HG02610 (cell line): ENCODE results near the gene SOX6.

Source experiments
- ATAC-seq: cut with Tn5 transposase; IDR thresholded peaks from one replicate; pipeline ENCODE4 v1.9.1; 2021; ENCODE audit warnings: mild to moderate bottlenecking, moderate library complexity; ENCODE audit not compliant: unreplicated experiment

SOX6 gene

DNA sequence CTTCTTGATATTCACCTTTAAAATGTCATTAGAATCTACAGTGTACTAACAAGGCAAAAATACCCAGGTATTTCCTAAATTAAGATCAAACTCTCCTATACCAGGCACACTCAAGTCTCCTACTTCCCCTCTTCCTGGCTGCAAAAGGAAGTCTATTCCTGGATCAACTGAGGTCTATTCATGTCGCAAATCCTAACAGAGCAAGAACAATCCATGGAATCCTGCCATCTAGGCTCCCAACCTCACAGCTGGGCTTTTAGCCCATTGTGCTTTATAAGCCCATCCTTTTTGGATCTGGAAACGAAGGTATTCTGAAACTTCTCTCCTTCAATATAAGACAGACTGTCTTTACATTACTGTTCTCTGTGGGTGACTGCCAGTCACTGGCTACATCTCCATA, 161.8 kb downstream of the SOX6 start:
- ATAC-seq, result no peak

DNA sequence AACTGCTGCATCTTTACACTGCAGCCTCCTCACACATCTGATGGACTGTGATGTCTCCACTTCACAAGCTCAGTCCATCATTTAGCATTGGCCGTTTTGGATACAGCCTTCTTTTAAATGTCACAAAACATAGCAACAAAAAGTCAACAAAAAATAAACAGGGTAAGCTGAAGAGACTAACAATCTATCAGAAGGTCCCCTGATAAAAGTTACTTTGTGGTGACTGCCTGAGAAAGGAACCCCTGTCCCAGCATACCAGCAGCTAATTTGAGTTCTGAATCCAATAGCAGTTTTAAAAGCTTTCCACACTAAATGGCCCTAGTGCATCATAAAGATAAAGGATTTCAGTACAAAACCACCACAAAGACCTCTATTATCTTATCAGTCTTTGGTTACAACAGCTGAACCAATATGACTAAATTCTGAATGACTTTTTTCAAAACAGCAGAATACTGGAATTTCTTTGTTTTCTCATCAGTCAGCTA, 162.4 kb downstream of the SOX6 start:
- no peak for ATAC-seq

DNA sequence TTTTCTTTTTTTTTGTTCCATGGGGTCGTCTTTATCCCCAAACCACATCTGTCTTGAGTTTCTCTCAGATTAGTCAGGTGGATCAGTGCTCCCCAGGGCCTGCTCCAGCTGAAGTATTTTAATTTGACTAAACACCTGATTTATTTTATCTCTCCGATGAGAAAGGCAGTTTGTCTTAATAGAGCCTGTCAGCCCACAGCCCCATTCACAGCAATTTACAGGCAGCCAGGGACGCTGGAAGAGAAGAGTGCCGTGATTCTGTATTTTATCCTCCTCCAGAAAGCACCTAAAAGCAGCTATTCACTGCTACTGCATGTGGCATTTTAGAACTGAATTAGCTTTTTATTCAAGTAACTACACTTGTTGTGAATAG, 164.5 kb downstream of the SOX6 start:
- ATAC-seq, result no peak

DNA sequence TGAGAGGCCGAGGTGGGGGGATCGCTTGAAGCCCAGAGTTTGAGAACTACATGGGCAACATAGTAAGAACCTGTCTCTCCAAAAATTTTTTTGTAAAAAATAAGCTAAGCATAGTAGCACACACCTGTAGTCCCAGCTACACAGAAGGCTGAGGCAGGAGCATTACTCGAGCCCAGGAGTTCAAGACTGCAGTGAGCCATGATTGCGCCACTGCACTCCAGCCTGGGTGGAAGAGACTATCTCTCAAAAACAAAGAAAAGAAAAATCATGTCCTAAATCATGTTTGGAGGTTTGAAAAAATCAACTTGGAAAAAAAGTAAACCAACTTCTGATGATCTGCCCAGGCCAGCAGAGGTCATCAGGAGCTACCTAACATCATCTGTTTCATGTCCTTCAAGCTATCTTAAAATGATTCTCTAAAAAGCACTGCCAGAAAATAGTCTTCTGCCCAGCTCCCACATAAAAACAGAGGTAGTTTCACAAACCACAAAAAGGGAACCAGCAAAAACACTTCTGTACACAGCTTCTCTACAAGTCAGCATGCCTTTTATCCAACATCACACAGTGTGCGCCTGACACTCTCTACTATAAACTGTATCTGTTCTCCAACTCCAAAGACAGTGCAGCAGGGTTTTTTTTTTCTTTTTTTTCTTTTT, 165.0 kb downstream of the SOX6 start:
- no peak for ATAC-seq

DNA sequence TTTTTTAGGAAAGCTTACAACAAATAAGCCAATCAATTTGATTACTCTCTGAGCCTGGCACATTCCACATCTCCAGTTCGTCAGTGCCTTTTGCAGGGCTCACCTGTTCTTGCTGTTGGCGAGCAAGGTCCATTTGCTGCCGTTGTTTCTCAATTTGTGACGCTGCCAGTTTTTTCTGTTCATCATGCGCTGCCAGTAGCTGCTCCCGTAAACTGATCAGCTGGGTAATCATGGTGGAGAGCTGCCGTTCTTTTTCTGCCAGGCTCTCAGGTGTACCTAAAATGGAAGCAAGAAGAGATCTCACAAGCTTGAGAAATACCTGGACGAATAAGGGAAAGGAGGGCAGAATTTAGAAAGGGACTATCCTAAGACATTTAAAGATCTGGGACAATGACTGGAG, 169.7 kb downstream of the SOX6 start:
- no peak for ATAC-seq

DNA sequence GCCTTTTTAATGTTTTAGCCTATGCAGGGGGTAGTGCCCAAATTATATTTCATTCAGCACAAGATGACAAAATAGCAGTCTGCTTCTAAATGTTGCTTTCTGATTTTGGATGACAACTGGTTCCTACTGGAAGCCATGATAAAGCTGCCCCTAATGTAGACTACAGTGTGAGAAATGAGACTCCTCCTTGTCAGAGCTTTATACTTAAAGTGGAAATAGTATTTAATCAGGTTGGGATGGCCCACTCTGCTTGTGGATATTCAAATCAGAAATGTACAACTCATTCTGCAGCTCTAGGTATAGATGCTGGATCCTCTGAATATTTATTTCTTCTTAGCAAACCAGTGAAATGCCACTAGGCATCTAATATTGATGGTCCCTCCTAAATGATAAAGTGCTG, 171.3 kb downstream of the SOX6 start:
- ATAC-seq, result no peak

DNA sequence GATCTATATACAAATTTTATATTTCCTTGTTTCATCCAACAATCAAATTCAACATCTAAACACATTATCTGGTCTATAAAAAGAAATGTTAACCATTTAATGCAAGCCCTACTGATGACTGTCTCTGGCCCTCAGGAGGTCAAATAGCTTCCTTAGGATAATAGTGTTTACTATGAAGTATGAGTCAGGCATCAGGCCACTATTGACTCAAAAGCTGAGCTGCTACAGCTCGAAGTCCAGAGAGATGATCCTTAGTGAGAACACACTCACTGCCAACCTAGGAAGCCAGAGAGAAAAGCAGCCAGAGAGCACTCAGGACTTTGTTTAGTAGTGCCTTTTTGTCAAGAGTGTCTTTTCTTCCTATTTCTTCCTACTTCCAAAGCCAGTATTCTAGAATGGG, 171.8 kb downstream of the SOX6 start:
- ATAC-seq, result no peak

DNA sequence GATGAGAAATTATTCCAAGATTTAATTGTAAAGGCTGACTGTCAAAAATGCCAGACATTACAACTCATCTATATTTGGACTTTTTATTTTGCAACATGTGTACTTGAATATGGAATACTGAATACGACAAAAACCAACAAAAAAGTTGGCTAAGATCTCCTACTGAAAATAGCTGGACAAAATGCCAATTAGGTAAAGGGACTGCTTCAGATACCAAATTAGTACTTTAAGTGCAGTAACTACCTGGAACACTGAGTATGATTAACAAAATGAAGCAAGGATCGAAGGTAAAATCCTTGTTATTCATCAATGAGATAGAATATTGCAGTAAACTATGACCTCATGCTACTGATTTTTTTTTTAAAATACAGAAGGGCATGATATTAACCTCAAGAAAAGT, 173.8 kb downstream of the SOX6 start:
- no peak for ATAC-seq

DNA sequence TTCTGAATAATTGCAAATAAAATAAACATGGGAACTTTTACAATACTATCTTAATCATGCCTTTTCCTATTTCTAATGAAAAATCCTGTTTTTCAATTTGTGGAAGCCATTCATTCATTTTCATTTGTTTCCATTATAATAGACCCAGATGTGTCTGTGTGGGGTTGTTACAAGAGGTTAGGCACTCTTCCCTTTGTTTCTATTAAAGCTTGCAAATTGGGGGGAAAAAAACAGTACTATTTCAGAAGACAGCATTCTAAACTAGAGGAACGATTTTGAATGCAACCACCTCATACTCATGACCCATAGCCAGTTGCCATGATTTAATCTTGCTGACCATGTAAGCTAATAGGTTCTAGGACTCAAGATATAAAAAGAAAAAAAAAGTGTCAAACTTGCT, 175.5 kb downstream of the SOX6 start:
- ATAC-seq, result no peak

DNA sequence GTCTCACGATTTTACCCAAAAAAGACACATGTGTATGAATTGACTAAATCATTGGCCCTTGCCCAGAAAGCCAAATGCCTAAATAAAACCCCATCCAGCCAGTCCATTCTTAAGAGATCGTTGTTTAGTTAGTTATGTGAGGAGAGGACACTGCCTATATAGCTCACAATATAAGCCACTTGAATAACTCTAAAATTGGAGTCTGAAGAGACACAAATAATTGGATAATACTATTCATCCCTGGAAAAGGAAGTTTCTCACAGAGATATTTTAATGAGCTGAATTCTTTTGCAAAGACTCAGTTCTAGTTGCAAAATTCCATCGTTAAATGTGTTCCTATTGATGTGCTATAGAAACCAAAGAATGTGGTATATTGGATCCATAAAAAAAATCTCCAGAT, 176.7 kb downstream of the SOX6 start:
- no peak for ATAC-seq

DNA sequence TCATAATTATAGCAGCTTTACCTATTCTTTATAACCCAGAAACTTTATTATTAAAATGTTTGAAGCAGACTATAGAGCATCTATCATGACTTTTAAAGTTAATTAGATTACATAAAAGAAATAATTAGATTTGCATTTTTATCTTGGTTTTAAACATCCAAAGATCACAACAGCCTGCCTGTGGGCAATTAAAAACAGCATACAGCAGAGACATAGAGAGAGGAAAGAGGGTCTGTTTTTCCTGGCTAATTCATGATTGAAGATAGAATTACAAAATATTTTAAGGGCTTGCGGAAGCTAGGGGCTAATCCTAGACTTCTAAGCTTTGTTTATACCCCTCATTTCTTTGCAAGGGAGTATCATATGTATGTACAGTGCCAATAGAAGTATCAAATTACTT, 178.1 kb downstream of the SOX6 start:
- no peak for ATAC-seq

DNA sequence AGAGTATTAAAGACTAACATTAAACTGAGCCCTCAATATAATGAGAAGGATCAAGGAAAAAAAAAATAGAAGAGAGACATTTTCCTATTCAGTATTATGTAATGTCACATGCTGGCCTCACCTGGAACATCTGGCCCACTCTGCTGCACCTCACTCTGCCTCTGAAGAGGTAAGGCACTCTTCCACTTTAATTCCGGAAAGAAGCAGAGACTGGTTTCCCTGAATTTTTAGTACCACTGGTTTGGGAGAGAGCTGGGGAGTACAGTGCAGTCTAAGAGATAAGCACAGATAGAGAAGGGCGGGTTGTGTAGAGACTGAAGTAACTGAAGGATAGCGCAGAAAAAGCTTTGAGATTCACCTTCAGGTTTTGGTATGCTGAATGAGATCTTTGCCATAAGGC, 178.7 kb downstream of the SOX6 start:
- no peak for ATAC-seq

DNA sequence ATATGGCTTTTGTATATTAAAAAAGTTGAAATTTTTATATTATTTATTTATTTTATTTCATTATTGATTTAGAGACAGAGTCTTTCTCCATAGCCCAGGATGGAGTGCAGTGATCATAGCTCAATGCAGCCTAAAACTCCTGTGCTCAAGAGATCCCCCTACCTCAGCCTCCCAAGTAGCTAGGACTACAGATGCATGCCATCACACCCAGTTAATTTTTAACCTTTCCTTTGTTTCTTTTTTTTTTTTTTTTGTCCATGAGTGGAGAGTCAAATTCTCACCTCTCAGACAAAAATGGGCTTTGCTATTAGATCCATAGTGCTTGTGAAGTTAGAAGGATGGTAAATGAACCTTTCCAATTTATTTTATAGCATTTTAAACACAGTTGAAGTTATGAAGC, 182.5 kb downstream of the SOX6 start:
- ATAC-seq, result no peak

DNA sequence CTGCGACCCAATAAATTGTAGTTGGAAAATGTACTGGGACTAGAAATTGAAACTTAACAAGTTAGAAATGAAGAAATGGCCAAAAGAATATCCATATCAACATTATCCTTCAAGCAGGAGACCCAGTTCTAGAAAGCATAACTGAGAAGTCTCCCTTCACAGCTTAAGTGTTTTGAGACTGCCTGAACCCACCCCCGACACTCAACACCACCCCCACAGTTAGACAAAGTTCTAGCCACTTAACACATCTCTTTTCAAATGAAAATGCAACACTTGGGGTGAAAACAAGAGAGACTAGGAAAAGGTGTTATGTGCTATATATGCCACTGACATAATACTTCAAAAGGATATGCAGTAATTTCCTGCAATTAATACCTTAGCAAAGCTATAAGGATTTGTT, 184.5 kb downstream of the SOX6 start:
- ATAC-seq, result no peak

DNA sequence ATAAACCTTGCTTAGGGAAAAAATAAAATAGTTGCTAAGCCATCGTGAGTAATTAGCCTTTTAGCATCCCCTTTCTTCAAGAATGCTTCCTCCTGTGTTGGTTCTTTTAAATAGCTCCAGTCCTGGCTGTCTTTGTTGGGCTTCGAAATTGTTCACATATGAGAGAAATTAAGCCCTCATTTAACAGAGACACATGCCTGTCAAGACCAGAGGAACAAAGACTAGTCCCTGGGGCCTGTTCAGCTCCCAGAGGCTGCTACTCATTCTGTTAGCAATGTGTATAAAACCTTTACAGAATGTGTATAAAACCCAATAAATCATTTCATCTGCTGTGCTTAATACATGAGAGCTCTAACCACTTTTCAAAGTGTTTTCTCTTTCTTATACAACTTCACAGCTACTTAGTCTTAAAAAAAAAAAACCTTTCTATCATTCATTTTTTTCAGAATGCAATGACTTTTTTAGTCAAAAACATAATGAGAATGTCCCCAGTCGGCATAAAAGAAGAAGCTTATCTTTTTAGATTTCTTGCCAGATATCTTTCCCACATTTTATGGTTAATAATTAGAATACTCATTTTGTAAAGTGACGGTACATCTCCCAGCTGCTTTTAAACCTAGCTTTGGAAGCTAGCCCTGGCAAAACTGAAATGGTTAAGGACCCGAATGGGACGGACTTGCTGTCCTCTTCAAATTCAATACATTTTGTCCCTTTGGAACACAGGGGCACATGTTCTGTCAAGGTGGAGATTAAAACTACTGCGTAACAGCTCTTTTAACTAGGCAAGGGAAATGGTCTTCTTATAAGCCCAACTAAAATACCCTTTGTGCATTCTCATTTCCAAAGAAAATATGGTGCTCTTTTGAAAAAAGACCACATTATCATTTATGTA, 186.1 kb downstream of the SOX6 start:
- ATAC-seq, result no peak

DNA sequence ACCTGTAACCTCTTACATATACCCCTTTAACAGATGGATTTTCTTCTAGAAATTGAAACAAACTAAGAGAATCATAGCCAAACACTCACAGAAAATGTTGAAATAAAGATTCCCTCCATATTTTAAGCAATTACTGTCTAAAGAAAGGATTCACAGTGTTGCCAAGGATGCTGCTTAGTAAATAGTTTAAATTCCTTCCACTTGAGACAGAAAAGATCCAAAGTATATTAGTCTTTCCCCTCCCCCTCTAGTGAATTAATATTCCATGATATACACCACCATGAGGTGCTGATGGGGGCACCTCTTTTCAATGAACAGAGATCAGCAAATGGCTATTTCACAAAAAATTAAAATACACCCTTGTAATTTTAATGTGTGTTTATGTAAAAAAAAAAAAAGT, 186.8 kb downstream of the SOX6 start:
- ATAC-seq, result no peak

DNA sequence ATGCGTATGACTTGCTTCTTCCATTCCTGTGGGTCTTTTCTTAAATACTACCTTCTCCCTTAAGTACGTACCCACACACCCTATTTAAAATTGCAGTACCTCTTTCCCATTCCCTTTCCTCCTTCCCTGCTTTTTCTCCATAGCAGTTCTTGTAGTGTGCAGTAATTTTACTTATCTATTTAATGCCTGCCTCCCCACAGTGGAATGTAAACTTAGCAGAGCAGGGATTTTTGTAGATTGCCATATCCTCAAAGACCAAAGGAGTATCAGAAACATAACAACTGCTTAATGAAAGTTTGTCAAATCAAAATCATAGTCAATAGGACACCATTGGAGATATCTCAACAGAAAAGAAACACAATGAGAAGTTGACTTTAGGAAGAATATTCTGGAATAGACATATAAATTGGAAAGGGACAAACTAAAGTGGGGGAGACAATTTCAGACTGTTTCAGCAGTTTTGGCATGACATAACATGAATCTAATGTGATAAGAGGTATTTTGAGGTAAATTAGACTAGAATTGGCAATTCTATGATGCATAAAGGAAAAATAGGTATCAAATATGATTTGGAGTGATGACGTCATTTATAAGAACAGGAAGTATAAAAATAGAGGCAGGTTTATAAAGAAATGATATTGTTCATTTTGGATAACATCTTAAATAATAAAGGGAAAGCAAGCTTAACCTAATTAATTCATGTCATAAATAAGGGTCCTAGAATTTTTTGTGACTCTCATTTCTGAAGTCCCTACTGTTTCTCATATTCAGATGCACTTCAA, 188.4 kb downstream of the SOX6 start:
- no peak for ATAC-seq

DNA sequence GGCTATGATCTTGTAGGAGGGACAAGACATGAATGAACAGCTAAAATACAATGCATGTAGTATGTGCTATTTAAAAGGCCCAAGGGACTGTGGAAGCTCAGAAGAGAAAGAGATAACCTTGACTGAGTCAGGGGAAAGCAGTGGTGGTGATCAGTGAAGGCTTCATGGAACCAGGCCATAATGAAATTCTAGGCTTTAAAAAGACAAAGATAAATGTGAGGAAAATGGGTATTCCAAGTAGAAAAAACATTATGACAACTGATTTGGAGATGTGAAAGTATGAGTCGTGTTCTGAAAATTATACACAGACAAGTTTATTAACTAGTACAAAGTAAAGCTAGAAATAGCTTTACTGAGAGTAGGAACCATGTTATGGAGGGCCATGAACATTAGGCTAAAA, 189.8 kb downstream of the SOX6 start:
- no peak for ATAC-seq

DNA sequence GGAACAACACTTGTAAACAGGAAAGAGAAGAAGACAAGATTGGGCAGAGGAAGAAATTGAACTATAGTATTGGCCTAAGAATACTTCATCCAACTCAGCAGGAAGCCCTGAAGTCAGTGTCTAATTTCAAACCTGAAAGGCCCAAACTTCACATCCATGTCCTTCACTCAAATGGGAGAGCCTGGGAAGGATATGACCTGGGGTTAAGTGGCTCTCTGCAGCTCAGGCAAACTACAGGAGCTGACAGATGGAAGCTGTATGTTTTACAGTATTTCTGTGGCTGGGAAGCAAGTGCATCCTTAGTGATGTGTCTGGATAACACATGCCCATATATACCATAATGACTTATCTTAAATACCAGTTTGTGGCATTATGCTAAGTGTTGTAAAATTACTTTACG, 196.2 kb downstream of the SOX6 start:
- no peak for ATAC-seq

DNA sequence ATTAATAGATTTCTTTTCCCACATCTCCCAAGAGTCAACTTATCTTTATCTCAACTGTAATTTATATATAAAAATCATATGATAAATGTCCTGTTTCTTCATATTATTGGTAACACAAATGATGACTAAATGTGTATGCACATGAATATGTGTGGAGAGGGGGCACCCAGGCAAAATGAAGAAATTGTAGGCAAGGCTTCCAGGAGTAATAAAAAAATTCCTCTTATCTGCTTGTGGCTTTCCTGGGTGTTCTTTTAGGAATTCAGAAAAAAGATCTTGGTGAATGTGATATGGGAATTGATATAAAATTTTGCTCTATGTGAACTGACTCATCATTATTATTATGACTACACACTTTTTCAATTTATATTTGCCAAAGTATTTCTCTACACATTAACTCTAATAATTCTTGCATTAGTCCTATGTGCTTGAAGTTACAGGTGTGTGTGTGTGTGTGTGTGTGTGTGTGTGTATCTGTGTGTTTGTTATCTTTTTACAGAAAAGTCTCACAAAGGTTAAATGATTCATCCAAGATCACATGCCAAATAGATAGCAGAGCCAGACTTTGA, 197.8 kb downstream of the SOX6 start:
- ATAC-seq, result no peak

DNA sequence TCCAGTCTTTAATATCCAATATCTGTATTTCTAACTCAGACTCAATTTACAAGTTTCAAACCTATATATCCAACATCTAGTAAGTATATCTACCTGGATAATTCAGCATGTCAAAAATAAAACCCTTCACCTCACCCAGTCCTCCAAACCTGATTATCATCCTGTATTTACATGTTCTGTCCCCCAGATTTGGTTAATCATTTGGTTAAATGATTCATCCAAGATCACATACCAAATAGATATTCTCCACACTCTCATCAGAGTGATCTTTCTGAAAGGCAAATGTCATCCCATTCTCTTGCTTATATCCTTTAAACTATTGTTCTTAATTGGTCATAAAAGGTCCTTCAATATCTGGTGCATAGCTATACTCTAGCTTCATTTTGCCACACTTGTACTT, 199.0 kb downstream of the SOX6 start:
- ATAC-seq, result no peak
